Activated CD8-positive, alpha-beta memory T cell treated with anti-CD3 and anti-CD28 coated beads for 4 hours (primary cell): ENCODE data around the gene TEAD4.
"Not testable (repeated sequence)": the region's sequence is repeated elsewhere in the genome, so short reads cannot be mapped to it uniquely, and the experiment has no call there.

Source experiments
- DNase-seq, 2 donors: peaks; one replicate each; pipeline ENCODE4 v3.0.0-alpha.2; 2020; ENCODE audit warnings: low read depth in 2 of 2

The TEAD4 gene

GRCh38 chr12:3048540-3048939, 89.3 kb downstream of the TEAD4 start:
- no peak for DNase-seq

- no peak for DNase-seq
Observed at GRCh38 chr12:3049176-3049575, 90.0 kb downstream of the TEAD4 start.

- DNase-seq: no peak
Observed at GRCh38 chr12:3049611-3050249, 90.5 kb downstream of the TEAD4 start.

- no peak for DNase-seq
Observed at GRCh38 chr12:3054374-3054773, 95.2 kb downstream of the TEAD4 start.

GRCh38 chr12:3055026-3055703, 96.0 kb downstream of the TEAD4 start:
- DNase-seq: no peak

GRCh38 chr12:3055704-3056467, 96.7 kb downstream of the TEAD4 start:
- DNase-seq: no peak

GRCh38 chr12:3061059-3061458, 101.9 kb downstream of the TEAD4 start:
- DNase-seq: no peak

- DNase-seq: no peak
Observed at GRCh38 chr12:3061501-3062215, 102.5 kb downstream of the TEAD4 start.

- no peak for DNase-seq
Observed at GRCh38 chr12:3065300-3065699, 106.1 kb downstream of the TEAD4 start.

GRCh38 chr12:3065846-3066245, 106.6 kb downstream of the TEAD4 start:
- not testable (repeated sequence) for DNase-seq

- no peak for DNase-seq
Observed at GRCh38 chr12:3069714-3070113, 110.5 kb downstream of the TEAD4 start.

GRCh38 chr12:3071107-3071506, 111.9 kb downstream of the TEAD4 start:
- DNase-seq: no peak

- DNase-seq: no peak
Observed at GRCh38 chr12:3071710-3072109, 112.5 kb downstream of the TEAD4 start.

GRCh38 chr12:3073438-3074250, 114.4 kb downstream of the TEAD4 start:
- DNase-seq: peak; percentile 64 to 67

- DNase-seq: no peak
Observed at GRCh38 chr12:3075315-3075714, 116.1 kb downstream of the TEAD4 start.

GRCh38 chr12:3076730-3077571, 117.8 kb downstream of the TEAD4 start, which contains the start of gene TSPAN9:
TSPAN9 (plus strand) TSS chr12:3077379; CDS start chr12:3201194, 123,815 bp downstream.
- DNase-seq: peak; percentile 24 to 41

- DNase-seq: no peak
Observed at GRCh38 chr12:3077572-3078081, 118.4 kb downstream of the TEAD4 start.

- DNase-seq: no peak
Observed at GRCh38 chr12:3078086-3078820, 119.1 kb downstream of the TEAD4 start.

- no peak for DNase-seq
Observed at GRCh38 chr12:3081091-3081490, 121.9 kb downstream of the TEAD4 start.
